Measurements from ENCODE around the gene CNN1. TPM values are rescaled to one million over a fixed set of nuclear protein-coding genes. Genes with fewer than 3 reads are reported as not detected.

Gene CNN1
- total and polyA plus RNA-seq, 2 of the 4 experiments (the other 2 are of a cell fraction) = 102 to 196 TPM

DNA sequence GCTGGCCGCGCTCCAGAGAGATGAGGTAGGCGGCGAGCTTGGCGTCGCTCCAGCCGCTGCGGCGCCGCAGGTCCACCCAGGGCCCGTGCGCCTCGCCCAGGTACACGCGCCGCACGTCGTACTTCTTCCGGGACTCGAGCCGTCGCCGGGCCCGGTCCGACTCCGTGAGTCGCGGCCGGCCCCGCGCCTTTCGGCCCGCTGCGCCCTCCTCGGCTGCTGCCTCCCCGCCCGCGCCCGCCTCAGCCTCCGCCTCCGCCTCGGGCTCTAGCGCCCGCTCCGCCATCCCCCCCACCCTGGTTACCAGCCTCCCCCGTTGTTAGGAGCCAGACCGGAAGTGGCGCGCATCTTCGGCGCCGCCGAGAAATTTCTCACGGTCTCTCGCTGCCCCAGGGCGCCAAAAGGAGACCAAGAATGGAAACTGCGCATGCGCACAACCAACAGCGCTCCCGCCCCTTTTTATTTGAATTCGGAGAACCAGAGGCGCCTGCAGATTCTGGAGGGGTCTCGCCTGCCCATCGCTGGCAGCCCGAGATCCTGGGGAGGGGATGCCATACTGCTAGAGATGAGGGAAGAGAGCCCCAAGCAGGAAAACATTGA, 33.0 kb upstream of the CNN1 start, which contains the start of gene ZNF653:
ZNF653 (minus strand) TSS at position 336 of the 597 bp plus-strand sequence; CDS start at position 283, 53 bp downstream.
- Histone ChIP-seq H3K4me2 (ENCODE audit: low read depth, low read length) (peak within 1 kb of the TSS; percentile 95), H2AFZ (replicated peaks; ENCODE audit: low read length, poor library complexity) (peak within 1 kb of the TSS; percentile 90), H4K5ac (ENCODE audit: low read depth, low read length) (peak within 1 kb of the TSS; percentile 90), H3K9ac (ENCODE audit: low read depth, low read length) (peak within 1 kb of the TSS; percentile 66), H3K9me3 (ENCODE audit: control insufficient read depth, insufficient read depth, low read length) (no peaks in the 10 kb centered on the region), H2AK5ac (ENCODE audit: low read depth, low read length) (peak within 1 kb of the TSS; percentile 91), H3K4ac (ENCODE audit: low read depth, low read length) (peak within 1 kb of the TSS; percentile 80), H3K36me3 (ENCODE audit: control insufficient read depth, insufficient read depth, low read length) (no peaks in the 10 kb centered on the region; the same call in 1 of the 2 replicates), H2BK20ac (ENCODE audit: low read depth, low read length) (no peak within 1 kb of the TSS), H3K27ac (ENCODE audit: insufficient read depth, low read length) (peak within 1 kb of the TSS; percentile 69; the same call in 1 of the 2 replicates), H3K27me3 (ENCODE audit: control insufficient read depth, insufficient read depth, low read length) (no peaks in the 10 kb centered on the region), H4K20me1 (ENCODE audit: insufficient read depth, low read length) (no peaks in the 10 kb centered on the region), H3K4me1 (ENCODE audit: control insufficient read depth, insufficient read depth, low read length) (peaks cover 6% of the 10 kb centered on the region), H2BK15ac (ENCODE audit: low read depth, low read length) (no peak within 1 kb of the TSS), H3K14ac (replicated peaks; ENCODE audit: low read depth, low read length) (peak within 1 kb of the TSS; percentile 91), H3K9me1 (ENCODE audit: insufficient read depth, low read length) (peaks cover 4% of the 10 kb centered on the region), H3K56ac (ENCODE audit: extremely low read depth, insufficient read depth, low read length) (peak within 1 kb of the TSS; percentile 31; the same call in 1 of the 2 replicates), H4K8ac (ENCODE audit: low read depth in 2 of 2, low read length in 2 of 2) (peak within 1 kb of the TSS; percentile 93 to 94), H3K79me1 (ENCODE audit: low read depth in 1 of 2, low read length in 2 of 2) (peaks cover 14 to 32% of the 10 kb centered on the region in 2 experiments; a peak in 3 of 4 replicates), H2AK9ac (replicated peaks; ENCODE audit: low read depth, low read length, poor library complexity) (peak within 1 kb of the TSS; percentile 99), H2BK5ac (ENCODE audit: low read depth, low read length, poor library complexity, severe bottlenecking) (peak within 1 kb of the TSS; percentile 69), H3K23ac (ENCODE audit: low read depth, low read length) (no peak within 1 kb of the TSS), H3K4me3 (ENCODE audit: insufficient read depth, low read depth, low read length) (peak within 1 kb of the TSS; percentile 60), H4K91ac (ENCODE audit: insufficient read depth, low read depth, low read length) (peak within 1 kb of the TSS; percentile 82), H2BK120ac (ENCODE audit: low read depth, low read length) (no peak within 1 kb of the TSS), H3K18ac (ENCODE audit: low read depth, low read length) (no peak within 1 kb of the TSS)
- 0% methylated on average over 35 of the region's 65 CpGs; no CpG with 5 or more reads in 1 of the 2 experiments for WGBS, 2 experiments (ENCODE audit: extremely low coverage in 2 of 2, insufficient read length in 1 of 2)
- no peak for TF ChIP-seq FOS (IDR thresholded peaks at IDR 0.05; ENCODE audit: low read depth, low read length)
- peak; percentile 73; the same call in 1 of the 2 replicates for TF ChIP-seq MAZ (IDR thresholded peaks at IDR 0.05; ENCODE audit: borderline replicate concordance, low read depth, low read length)
- TF ChIP-seq POLR2A (IDR thresholded peaks at IDR 0.05; ENCODE audit: low read depth, low read length) = peak; percentile 75
- TF ChIP-seq MXI1 (IDR thresholded peaks at IDR 0.05; ENCODE audit: borderline replicate concordance, low read depth, low read length) = peak; percentile 100
- TF ChIP-seq BHLHE40 (IDR thresholded peaks at IDR 0.05; ENCODE audit: low read depth, low read length) = 0 out of 2 replicates have a peak, but pooled peaks have one; percentile 1
- ChIA-PET CTCF (no interaction called here), POLR2A (ENCODE audit: unreplicated experiment) (no interaction called here)
- no TSS peak for BruUV-seq (replicated peaks)
- ATAC-seq (ENCODE audit: low read depth) (peak; percentile 70), DNase-seq (peak; percentile 92)
- in situ Hi-C loops (cut with MboI; ENCODE audit: low sequenced_read_pairs) = no loop called here
- intact Hi-C loops (cut with micrococcal nuclease) = no loop called here
- dilution Hi-C loops (cut with HindIII; ENCODE audit: low sequenced_read_pairs, unreplicated experiment) = no loop called here

All from IMR-90 (cell line).